GM19099 (cell line): Measurements from ENCODE around the gene THADA.

Experiments used
- POLR2A ChIP-seq: IDR thresholded peaks from 3 replicates; pipeline ENCODE4 v1.6.1; 2011; ENCODE audit warnings: low read depth; ENCODE audit not compliant: insufficient read length; ENCODE audit errors: extremely low read depth

THADA gene

GRCh38 chr2:43294973-43295603 is 300.8 kb downstream of the THADA start:
- no peak for TF ChIP-seq POLR2A

GRCh38 chr2:43293744-43294695 is 301.8 kb downstream of the THADA start:
- TF ChIP-seq POLR2A: no peak

GRCh38 chr2:43292851-43293743 is 302.7 kb downstream of the THADA start:
- TF ChIP-seq POLR2A: no peak

GRCh38 chr2:43292297-43292696 is 303.5 kb downstream of the THADA start:
- no peak for TF ChIP-seq POLR2A

GRCh38 chr2:43289331-43289730 is 306.5 kb downstream of the THADA start:
- no peak for TF ChIP-seq POLR2A

- no peak for TF ChIP-seq POLR2A
Observed at GRCh38 chr2:43288417-43289305, 307.2 kb downstream of the THADA start.

- TF ChIP-seq POLR2A: no peak
Observed at GRCh38 chr2:43285987-43286386, 309.9 kb downstream of the THADA start.

- TF ChIP-seq POLR2A: no peak
Observed at GRCh38 chr2:43284967-43285366, 310.9 kb downstream of the THADA start.

- TF ChIP-seq POLR2A: no peak
Observed at GRCh38 chr2:43280994-43281393, 314.8 kb downstream of the THADA start.

- no peak for TF ChIP-seq POLR2A
Observed at GRCh38 chr2:43279317-43279840, 316.5 kb downstream of the THADA start.

GRCh38 chr2:43278564-43279220 is 317.1 kb downstream of the THADA start:
- TF ChIP-seq POLR2A: no peak

GRCh38 chr2:43276962-43277391 is 318.9 kb downstream of the THADA start:
- TF ChIP-seq POLR2A: no peak

GRCh38 chr2:43276266-43276941 is 319.4 kb downstream of the THADA start:
- no peak for TF ChIP-seq POLR2A

- TF ChIP-seq POLR2A: no peak
Observed at GRCh38 chr2:43274721-43275120, 321.1 kb downstream of the THADA start.
